Measurements from ENCODE around the gene DNAH8.

The DNAH8 gene

GRCh38 chr6:38684904-38685303 lies 30.2 kb upstream of the DNAH8 start:
- Histone ChIP-seq H3K36me3 (peaks cover 4% of the 10 kb centered on the region), H3K4me3 (ENCODE audit: low read depth in 1 of 2, low read length in 1 of 2) (no peak overlapping the region), H3K27me3 (no peaks in the 10 kb centered on the region), H3K4me1 (ENCODE audit: control insufficient read depth in 1 of 2, insufficient read depth in 1 of 2, low read depth in 1 of 2, low read length in 1 of 2) (no peaks in the 10 kb centered on the region), H3K27ac (no peak overlapping the region), H3K9me3 (no peaks in the 10 kb centered on the region)
- TF ChIP-seq CTCF (IDR thresholded peaks at IDR 0.05) = no peak

GRCh38 chr6:38686270-38687042 lies 28.7 kb upstream of the DNAH8 start:
- H3K4me3 ChIP-seq (ENCODE audit: low read depth in 1 of 2, low read length in 1 of 2) = no peak overlapping the region
- H3K27ac ChIP-seq = no peak overlapping the region
- H3K4me1 ChIP-seq (ENCODE audit: control insufficient read depth in 1 of 2, insufficient read depth in 1 of 2, low read depth in 1 of 2, low read length in 1 of 2) = no peaks in the 10 kb centered on the region
- TF ChIP-seq CTCF (IDR thresholded peaks at IDR 0.05) = no peak
- no peaks in the 10 kb centered on the region for H3K27me3 ChIP-seq
- peaks cover 4% of the 10 kb centered on the region for H3K36me3 ChIP-seq
- no peaks in the 10 kb centered on the region for H3K9me3 ChIP-seq

- Histone ChIP-seq H3K36me3 (peaks cover 4% of the 10 kb centered on the region), H3K27ac (no peak overlapping the region), H3K4me3 (ENCODE audit: low read depth in 1 of 2, low read length in 1 of 2) (no peak overlapping the region)
Measured at GRCh38 chr6:38687043-38687353, 28.1 kb upstream of the DNAH8 start.

GRCh38 chr6:38687549-38687948 lies 27.6 kb upstream of the DNAH8 start:
- no peaks in the 10 kb centered on the region for H3K27me3 ChIP-seq
- no peak overlapping the region for H3K4me3 ChIP-seq (ENCODE audit: low read depth in 1 of 2, low read length in 1 of 2)
- TF ChIP-seq CTCF (IDR thresholded peaks at IDR 0.05) = no peak
- no peaks in the 10 kb centered on the region for H3K9me3 ChIP-seq
- H3K4me1 ChIP-seq (ENCODE audit: control insufficient read depth in 1 of 2, insufficient read depth in 1 of 2, low read depth in 1 of 2, low read length in 1 of 2) = no peaks in the 10 kb centered on the region
- peaks cover 4% of the 10 kb centered on the region for H3K36me3 ChIP-seq
- no peak overlapping the region for H3K27ac ChIP-seq

More at GRCh38 chr6:38687043-38687353, 28.1 kb upstream of the DNAH8 start:
- TF ChIP-seq CTCF (IDR thresholded peaks at IDR 0.05) = no peak
- no peaks in the 10 kb centered on the region for H3K9me3 ChIP-seq
- no peaks in the 10 kb centered on the region for H3K27me3 ChIP-seq
- no peaks in the 10 kb centered on the region for H3K4me1 ChIP-seq (ENCODE audit: control insufficient read depth in 1 of 2, insufficient read depth in 1 of 2, low read depth in 1 of 2, low read length in 1 of 2)

- TF ChIP-seq CTCF (IDR thresholded peaks at IDR 0.05) = no peak
- no peaks in the 10 kb centered on the region for H3K4me1 ChIP-seq (ENCODE audit: control insufficient read depth in 1 of 2, insufficient read depth in 1 of 2, low read depth in 1 of 2, low read length in 1 of 2)
Measured at GRCh38 chr6:38688579-38689087, 26.5 kb upstream of the DNAH8 start.

More at GRCh38 chr6:38688579-38689087, 26.5 kb upstream of the DNAH8 start:
- no peak overlapping the region for H3K27ac ChIP-seq
- peaks cover under 1% of the 10 kb centered on the region for H3K36me3 ChIP-seq
- H3K4me3 ChIP-seq (ENCODE audit: low read depth in 1 of 2, low read length in 1 of 2) = no peak overlapping the region
- no peaks in the 10 kb centered on the region for H3K9me3 ChIP-seq
- no peaks in the 10 kb centered on the region for H3K27me3 ChIP-seq
